ENCODE measurements around the gene RNU6-7.

DNA sequence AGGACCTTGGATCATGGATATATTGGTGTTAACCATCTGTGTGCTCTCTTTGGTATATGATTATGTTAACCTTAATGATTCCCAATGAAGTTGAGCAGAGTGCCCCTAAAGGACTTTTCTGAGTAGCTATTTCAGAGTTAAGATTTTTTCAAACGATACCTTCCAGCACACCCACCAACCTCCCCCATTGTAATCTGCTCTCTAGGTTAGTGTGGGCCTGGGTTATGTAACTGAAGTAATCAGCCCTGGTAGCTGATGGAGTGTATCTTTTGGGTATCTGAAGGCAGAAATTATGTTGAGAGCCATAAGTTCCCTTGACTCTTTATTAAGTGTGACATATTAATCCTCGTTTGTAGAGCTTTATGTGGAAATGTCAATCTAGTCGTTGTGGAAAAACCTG is 48.8 kb downstream of the RNU6-7 start:
- no peak for TF ChIP-seq GATA3 (IDR thresholded peaks at IDR 0.05; ENCODE audit: low read depth, low read length)
- TF ChIP-seq GATA2 (IDR thresholded peaks at IDR 0.05; ENCODE audit: low read depth, low read length), result no peak
